ENCODE results near the gene BRD3OS.
A peak's percentile ranks its signal among the peaks of the same experiment; 100 is the strongest.
"Not testable (repeated sequence)": the region's sequence is repeated elsewhere in the genome, so short reads cannot be mapped to it uniquely, and the experiment has no call there.

Gene BRD3OS

DNA sequence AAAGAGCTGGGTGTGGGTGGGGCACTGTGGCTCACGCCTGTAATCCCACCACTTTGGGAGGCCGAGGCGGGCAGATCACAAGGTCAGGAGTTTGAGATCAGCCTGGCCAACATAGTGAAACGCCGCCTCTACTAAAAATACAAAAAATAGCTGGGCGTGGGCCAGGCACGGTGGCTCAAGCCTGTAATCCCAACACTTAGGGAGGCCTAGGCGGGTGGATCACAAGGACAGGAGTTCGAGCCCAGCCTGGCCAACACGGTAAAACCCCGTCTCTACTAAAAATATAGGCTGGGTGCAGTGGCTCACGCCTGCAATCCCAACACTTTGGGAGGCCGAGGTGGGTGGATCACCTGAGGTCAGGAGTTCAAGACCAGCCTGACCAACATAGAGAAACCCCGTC lies 36.5 kb upstream of the BRD3OS start:
- H3K36me3 ChIP-seq (ENCODE audit: control insufficient read depth, insufficient read depth, low read length); DNase-seq; H3K4me3 ChIP-seq (ENCODE audit: insufficient read depth, low read depth, low read length, poor library complexity, severe bottlenecking); H3K9me3 ChIP-seq (ENCODE audit: control insufficient read depth, low read length); H3K27ac ChIP-seq (ENCODE audit: insufficient read depth, low read length, poor library complexity, severe bottlenecking): not testable (repeated sequence)
- H3K27me3 ChIP-seq (replicated peaks; ENCODE audit: control insufficient read depth, insufficient read depth, low read length, poor library complexity, severe bottlenecking) = peaks cover 11% of the 10 kb centered on the region
- peaks cover 14% of the 10 kb centered on the region for H3K4me1 ChIP-seq (ENCODE audit: control insufficient read depth, insufficient read depth, low read length, poor library complexity, severe bottlenecking)

DNA sequence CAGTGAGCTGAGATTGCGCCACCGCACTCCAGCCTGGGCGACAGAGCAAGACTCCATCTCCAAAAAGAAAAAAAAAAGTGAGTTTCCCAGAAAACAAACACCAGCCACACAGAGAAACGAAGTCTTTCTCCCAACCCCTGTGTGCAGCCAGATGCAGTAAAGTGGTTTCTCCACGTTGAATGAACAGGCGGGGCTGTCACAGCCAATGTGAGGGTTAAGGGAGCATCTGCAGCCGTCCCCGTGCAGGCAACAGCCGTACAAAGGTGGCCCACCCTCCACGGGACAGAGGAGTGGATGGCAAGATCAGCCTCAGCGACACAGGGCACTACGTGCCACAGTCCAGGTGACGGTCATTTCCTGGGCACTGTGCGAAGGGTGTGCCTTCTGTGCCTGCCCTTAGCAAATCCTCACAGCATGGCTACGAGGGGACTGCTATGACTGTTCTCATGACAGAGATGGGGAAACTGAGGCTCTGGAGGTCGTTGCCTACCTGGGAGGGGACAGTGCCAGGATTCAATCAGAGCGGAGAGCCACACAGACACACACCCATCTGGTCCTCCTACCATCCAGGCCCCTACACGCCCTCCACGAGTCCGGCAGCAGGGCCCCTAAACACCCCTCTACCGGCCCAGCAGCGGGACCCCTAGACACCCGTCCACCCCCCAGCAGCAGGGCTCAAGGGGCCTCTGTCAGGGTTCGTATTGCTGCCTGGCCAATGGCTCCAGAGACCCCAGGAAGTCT lies 35.5 kb upstream of the BRD3OS start:
- DNase-seq = no peak
- Histone ChIP-seq H3K9me3 (ENCODE audit: control insufficient read depth, low read length) (no peaks in the 10 kb centered on the region), H3K4me3 (ENCODE audit: insufficient read depth, low read depth, low read length, poor library complexity, severe bottlenecking) (no peak overlapping the region), H3K27ac (ENCODE audit: insufficient read depth, low read length, poor library complexity, severe bottlenecking) (no peak overlapping the region), H3K36me3 (ENCODE audit: control insufficient read depth, insufficient read depth, low read length) (no peaks in the 10 kb centered on the region), H3K4me1 (ENCODE audit: control insufficient read depth, insufficient read depth, low read length, poor library complexity, severe bottlenecking) (peaks cover 21% of the 10 kb centered on the region), H3K27me3 (replicated peaks; ENCODE audit: control insufficient read depth, insufficient read depth, low read length, poor library complexity, severe bottlenecking) (peaks cover 14% of the 10 kb centered on the region)

DNA sequence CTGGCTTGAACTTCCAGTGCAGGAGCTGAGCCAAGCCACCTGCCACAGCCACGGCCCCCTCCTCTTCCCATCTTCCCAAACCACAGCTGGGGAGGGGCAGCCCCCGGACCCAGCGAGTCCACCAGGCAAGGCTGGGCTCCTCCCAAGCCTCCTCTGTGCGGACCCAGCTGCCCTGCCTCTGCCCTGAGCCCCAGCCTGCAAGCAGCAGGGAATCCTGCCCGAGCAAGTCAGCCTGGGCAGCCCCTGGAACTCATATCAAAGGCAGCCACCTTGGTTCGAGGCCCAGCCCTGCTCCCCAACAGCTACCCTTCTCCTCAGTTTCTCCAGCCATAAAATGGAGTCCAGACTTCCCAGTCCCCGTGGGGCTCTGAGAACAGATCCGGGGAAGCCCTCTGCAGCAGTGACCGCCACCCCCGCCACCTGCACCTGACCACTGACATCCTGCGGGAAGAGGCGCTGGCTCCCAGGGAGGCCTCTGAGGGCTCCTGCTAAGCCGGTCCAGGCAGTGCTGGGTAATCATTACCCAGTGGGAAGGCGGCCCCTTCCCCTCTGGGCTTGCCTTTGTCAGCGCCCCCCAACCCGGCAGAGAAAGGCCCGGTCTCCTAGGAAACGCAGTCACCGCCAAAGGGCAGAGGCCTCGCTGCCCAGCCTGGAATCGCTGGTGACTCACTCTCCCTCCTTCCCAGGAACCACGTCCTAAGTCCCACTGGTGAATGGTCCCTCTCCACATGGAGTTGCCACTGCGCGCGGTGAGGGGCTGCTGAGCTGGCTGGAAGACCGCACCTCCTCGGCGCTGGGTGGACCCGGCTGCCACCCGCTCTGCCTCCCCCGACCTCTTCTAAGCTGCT lies 34.7 kb upstream of the BRD3OS start:
- Histone ChIP-seq H3K9me3 (ENCODE audit: control insufficient read depth, low read length) (no peaks in the 10 kb centered on the region), H3K4me3 (ENCODE audit: insufficient read depth, low read depth, low read length, poor library complexity, severe bottlenecking) (no peak overlapping the region), H3K4me1 (ENCODE audit: control insufficient read depth, insufficient read depth, low read length, poor library complexity, severe bottlenecking) (peaks cover 21% of the 10 kb centered on the region), H3K36me3 (ENCODE audit: control insufficient read depth, insufficient read depth, low read length) (no peaks in the 10 kb centered on the region), H3K27ac (ENCODE audit: insufficient read depth, low read length, poor library complexity, severe bottlenecking) (no peak overlapping the region), H3K27me3 (replicated peaks; ENCODE audit: control insufficient read depth, insufficient read depth, low read length, poor library complexity, severe bottlenecking) (peaks cover 14% of the 10 kb centered on the region)
- DNase-seq = no peak

DNA sequence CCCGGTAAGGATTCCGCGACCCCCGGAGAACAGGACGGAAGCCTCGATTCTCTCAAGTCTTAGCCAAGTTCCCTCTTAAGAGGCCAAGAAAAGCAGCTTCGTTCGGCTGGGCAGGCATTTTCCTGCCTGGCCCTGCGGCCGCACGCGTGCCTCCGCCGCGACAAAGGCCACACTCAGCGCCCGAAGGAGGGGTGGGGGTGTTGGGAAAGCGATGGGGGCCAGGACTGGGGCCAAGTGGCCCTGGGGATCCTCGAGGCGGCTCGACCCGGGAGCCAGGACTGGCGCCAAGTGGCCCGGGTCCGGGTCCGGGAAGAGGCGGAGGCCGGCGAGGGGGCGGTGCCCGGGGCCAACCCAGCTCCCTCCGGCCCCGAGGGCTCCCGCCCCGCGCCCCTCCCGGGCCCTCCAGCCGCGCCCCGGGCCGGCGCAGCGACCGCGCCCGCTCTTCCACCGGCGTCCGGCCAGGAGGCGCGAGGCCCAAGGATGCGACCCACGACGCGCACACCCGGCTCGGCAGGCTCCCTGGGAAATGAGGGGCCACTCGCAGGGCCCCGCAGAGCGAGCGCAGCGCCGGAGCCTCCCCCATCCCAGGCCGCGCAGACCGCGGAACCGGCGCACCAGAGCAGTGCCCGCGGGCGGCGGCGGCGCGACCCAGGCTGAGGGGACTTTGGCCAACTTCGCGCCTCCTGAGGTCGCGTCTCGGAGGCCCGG lies 33.9 kb upstream of the BRD3OS start:
- no peaks in the 10 kb centered on the region for H3K36me3 ChIP-seq (ENCODE audit: control insufficient read depth, insufficient read depth, low read length)
- peak overlapping the region; percentile 50 for H3K4me3 ChIP-seq (ENCODE audit: insufficient read depth, low read depth, low read length, poor library complexity, severe bottlenecking)
- no peak for DNase-seq
- H3K9me3 ChIP-seq (ENCODE audit: control insufficient read depth, low read length) = no peaks in the 10 kb centered on the region
- peaks cover 21% of the 10 kb centered on the region for H3K4me1 ChIP-seq (ENCODE audit: control insufficient read depth, insufficient read depth, low read length, poor library complexity, severe bottlenecking)
- peaks cover 14% of the 10 kb centered on the region for H3K27me3 ChIP-seq (replicated peaks; ENCODE audit: control insufficient read depth, insufficient read depth, low read length, poor library complexity, severe bottlenecking)
- H3K27ac ChIP-seq (ENCODE audit: insufficient read depth, low read length, poor library complexity, severe bottlenecking) = no peak overlapping the region

DNA sequence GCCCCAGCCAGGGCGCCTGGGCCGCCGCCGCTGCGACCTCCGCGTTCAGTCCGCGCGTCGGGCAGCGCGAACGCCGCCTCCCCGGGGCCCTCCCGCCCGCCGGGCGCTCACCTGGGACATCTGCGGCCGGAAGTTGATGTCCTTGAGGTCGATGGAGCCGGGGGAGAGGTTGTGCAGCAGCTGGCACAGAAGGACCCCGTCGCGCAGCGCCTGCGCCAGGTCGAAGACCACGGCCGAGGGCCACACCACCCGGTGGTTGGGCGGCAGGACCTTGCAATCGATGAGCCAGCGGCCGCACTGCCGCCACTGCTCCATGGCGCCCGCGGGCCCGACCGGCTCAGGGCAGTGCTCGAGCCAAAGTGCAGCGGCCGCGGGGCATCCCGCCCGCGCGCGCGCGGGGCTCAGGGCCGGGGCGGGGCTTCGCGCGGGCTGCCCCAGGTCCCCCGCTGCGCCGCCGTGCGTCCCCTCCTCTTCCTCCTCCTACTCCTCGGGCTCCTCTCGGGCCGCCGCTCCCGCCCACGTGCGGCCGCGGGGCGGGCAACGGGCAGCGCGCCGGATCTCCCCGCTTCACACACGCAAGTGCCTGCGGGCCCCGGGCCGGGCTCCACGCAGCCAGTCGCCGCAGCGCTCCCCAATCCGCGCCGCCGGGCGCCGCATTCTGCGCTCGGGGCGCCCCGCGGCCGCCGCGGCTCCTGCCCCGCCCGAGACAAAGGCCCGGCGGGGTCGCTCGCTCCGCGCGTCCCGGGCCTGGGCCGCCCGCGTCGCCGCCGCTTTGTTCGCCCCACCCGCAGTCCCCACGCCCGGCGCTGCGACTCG lies 33.1 kb upstream of the BRD3OS start, which contains the start of gene VAV2:
VAV2 (minus strand) TSS at position 361 of the 816 bp plus-strand sequence; CDS start at position 315, 46 bp downstream.
- Histone ChIP-seq H3K4me1 (ENCODE audit: control insufficient read depth, insufficient read depth, low read length, poor library complexity, severe bottlenecking) (peaks cover 21% of the 10 kb centered on the region), H3K4me3 (ENCODE audit: insufficient read depth, low read depth, low read length, poor library complexity, severe bottlenecking) (peak within 1 kb of the TSS; percentile 73), H3K27ac (ENCODE audit: insufficient read depth, low read length, poor library complexity, severe bottlenecking) (no peak within 1 kb of the TSS), H3K36me3 (ENCODE audit: control insufficient read depth, insufficient read depth, low read length) (no peaks in the 10 kb centered on the region), H3K9me3 (ENCODE audit: control insufficient read depth, low read length) (no peaks in the 10 kb centered on the region), H3K27me3 (replicated peaks; ENCODE audit: control insufficient read depth, insufficient read depth, low read length, poor library complexity, severe bottlenecking) (peaks cover 14% of the 10 kb centered on the region)
- peak in 1 of 3 donors; percentile 26 for DNase-seq

DNA sequence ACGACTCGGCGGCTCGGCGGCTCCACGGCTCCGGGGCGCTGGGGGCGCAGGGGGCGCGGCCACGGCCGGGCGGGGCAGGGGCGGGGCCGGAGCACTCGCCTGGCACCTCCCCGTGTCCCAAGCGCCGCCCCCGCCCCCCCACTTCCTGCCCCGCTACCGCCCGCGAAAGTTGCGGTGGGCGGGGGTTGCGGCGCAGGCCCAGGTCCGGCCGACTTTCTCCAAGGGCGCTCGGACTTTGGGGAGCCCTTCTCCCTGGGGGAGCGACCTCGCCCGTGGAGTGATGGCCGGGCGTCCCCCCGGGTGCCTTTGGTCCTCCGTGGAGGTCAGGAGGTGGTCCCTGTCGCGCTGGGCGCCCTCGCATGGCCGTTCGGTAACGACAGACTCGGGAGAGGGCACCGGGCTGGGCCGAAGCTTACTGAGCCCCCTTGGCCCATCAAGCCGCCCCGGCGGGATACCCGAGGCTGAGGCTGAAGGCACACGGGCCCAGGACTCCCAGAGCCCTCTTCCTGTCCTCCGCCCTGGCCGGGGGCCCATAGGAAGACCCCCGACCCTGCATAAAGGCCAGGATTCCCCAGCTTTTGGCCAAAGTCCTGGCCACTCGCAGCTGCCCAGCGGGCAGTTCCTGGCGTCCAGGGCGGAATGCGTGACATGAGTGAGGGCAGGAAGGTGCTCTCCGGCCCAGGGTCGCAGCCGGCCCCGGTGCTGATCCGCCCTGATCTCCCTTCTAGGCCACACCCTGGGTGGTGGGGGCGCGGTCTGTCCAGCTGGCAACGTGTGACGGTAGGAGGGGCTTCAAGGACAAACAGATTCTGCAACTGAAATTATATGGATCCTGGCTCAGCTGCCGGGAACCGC lies 32.3 kb upstream of the BRD3OS start:
- no peaks in the 10 kb centered on the region for H3K36me3 ChIP-seq (ENCODE audit: control insufficient read depth, insufficient read depth, low read length)
- no peak overlapping the region for H3K27ac ChIP-seq (ENCODE audit: insufficient read depth, low read length, poor library complexity, severe bottlenecking)
- peaks cover 14% of the 10 kb centered on the region for H3K27me3 ChIP-seq (replicated peaks; ENCODE audit: control insufficient read depth, insufficient read depth, low read length, poor library complexity, severe bottlenecking)
- peak overlapping the region; percentile 73 for H3K4me3 ChIP-seq (ENCODE audit: insufficient read depth, low read depth, low read length, poor library complexity, severe bottlenecking)
- peak; percentile 46 to 61 (median 56) for DNase-seq
- no peaks in the 10 kb centered on the region for H3K9me3 ChIP-seq (ENCODE audit: control insufficient read depth, low read length)
- peaks cover 21% of the 10 kb centered on the region for H3K4me1 ChIP-seq (ENCODE audit: control insufficient read depth, insufficient read depth, low read length, poor library complexity, severe bottlenecking)

DNA sequence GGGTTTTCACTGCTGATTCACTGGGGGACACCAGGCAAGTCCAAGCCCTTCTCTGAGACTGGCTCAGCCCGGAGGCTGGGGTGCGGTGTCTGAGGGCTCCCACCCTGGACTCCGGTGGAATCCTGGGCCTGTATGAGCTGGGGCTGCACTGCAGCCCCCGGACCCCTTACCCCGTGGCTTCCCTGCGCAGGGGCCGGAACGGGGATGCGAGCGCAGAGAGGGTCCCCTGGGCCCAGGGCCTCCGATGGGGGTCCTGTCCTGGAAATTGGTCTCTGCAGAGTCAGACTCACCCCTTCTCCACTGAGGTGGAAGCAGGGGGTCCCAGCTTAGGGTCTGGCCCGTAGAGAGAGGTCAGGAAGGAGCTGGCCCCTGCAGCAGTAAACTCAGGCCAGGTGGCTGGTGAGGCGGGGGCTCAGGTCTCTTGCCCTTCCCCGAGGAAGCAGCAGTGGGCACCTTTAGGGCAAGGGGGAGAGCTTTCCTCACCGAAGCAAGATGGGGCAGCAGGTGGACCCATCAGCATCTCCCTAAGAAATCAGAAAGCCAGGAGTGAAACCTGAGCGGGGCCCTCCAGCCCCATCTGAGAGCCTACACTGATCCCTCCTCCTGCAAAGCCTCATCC lies 31.5 kb upstream of the BRD3OS start:
- Histone ChIP-seq H3K9me3 (ENCODE audit: control insufficient read depth, low read length) (no peaks in the 10 kb centered on the region), H3K4me1 (ENCODE audit: control insufficient read depth, insufficient read depth, low read length, poor library complexity, severe bottlenecking) (peaks cover 21% of the 10 kb centered on the region), H3K36me3 (ENCODE audit: control insufficient read depth, insufficient read depth, low read length) (no peaks in the 10 kb centered on the region), H3K4me3 (ENCODE audit: insufficient read depth, low read depth, low read length, poor library complexity, severe bottlenecking) (peak overlapping the region; percentile 73), H3K27me3 (replicated peaks; ENCODE audit: control insufficient read depth, insufficient read depth, low read length, poor library complexity, severe bottlenecking) (peaks cover 14% of the 10 kb centered on the region), H3K27ac (ENCODE audit: insufficient read depth, low read length, poor library complexity, severe bottlenecking) (no peak overlapping the region)
- DNase-seq = no peak

DNA sequence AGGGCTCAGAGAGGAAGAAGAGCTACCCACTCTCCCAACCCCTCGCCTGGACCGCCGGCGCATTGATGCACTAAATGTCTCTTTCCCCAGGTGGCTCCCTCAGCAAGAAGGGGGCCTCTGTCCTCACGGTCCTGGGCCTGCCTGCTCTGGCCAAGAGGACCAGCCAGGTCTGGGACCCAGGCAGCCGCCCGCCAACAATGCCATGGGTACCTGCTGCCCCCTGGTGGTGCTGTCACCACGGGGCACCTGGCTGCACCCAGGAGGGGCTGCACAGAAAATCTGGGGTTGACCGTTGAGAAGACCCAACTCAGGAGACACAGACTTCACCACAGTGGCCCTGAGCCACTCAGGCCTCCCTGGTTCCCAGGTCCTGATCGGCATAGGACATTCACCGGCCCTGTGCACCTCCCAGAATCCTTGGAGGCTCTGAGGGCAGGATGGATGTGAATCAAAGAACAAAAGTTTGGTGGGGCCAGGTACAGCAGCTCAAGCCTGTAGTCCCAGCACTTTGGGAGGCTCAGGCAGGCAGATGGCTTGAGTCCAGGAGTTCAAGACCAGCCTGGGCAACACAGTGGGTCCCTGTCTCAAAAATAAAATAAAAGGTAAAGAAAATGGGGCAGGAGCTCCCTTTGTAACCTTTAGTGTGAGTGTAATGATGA lies 30.8 kb upstream of the BRD3OS start:
- Histone ChIP-seq H3K27me3 (replicated peaks; ENCODE audit: control insufficient read depth, insufficient read depth, low read length, poor library complexity, severe bottlenecking) (peaks cover 14% of the 10 kb centered on the region), H3K9me3 (ENCODE audit: control insufficient read depth, low read length) (no peaks in the 10 kb centered on the region), H3K4me3 (ENCODE audit: insufficient read depth, low read depth, low read length, poor library complexity, severe bottlenecking) (no peak overlapping the region), H3K4me1 (ENCODE audit: control insufficient read depth, insufficient read depth, low read length, poor library complexity, severe bottlenecking) (peaks cover 21% of the 10 kb centered on the region), H3K36me3 (ENCODE audit: control insufficient read depth, insufficient read depth, low read length) (no peaks in the 10 kb centered on the region), H3K27ac (ENCODE audit: insufficient read depth, low read length, poor library complexity, severe bottlenecking) (no peak overlapping the region)
- DNase-seq = peak; percentile 45 to 61 (median 46)
